Measurements from ENCODE around the gene CIRBP.
"Not testable (repeated sequence)": the region's sequence is repeated elsewhere in the genome, so short reads cannot be mapped to it uniquely, and the experiment has no call there.

Gene CIRBP

GRCh38 chr19:1245494-1246264 lies 23.5 kb upstream of the CIRBP start:
- Histone ChIP-seq H3K9me3 (ENCODE audit: control insufficient read depth, insufficient read depth, low read length) (no peaks in the 10 kb centered on the region), H3K4me1 (ENCODE audit: insufficient read depth, low read length) (peaks cover 6% of the 10 kb centered on the region; the same call in 1 of the 2 replicates), H3K36me3 (ENCODE audit: insufficient read depth, low read length) (no peaks in the 10 kb centered on the region), H3K9ac (ENCODE audit: low read depth, low read length) (no peak overlapping the region)

- not testable (repeated sequence) for H3K4me1 ChIP-seq (ENCODE audit: insufficient read depth, low read length); H3K36me3 ChIP-seq (ENCODE audit: insufficient read depth, low read length); H3K9me3 ChIP-seq (ENCODE audit: control insufficient read depth, insufficient read depth, low read length); H3K9ac ChIP-seq (ENCODE audit: low read depth, low read length)
These were observed 22.7 kb upstream of the CIRBP start for GRCh38 chr19:1246265-1247087.

- Histone ChIP-seq H3K36me3 (ENCODE audit: insufficient read depth, low read length) (peaks cover 4% of the 10 kb centered on the region; the same call in 1 of the 2 replicates), H3K4me1 (ENCODE audit: insufficient read depth, low read length) (peaks cover 6% of the 10 kb centered on the region; the same call in 1 of the 2 replicates), H3K9me3 (ENCODE audit: control insufficient read depth, insufficient read depth, low read length) (no peaks in the 10 kb centered on the region), H3K9ac (ENCODE audit: low read depth, low read length) (peak overlapping the region; percentile 50)
These were observed 21.4 kb upstream of the CIRBP start for GRCh38 chr19:1247748-1248138.

- peak within 1 kb of the TSS; percentile 86 for H3K9ac ChIP-seq (ENCODE audit: low read depth, low read length)
- peaks cover 4% of the 10 kb centered on the region; the same call in 1 of the 2 replicates for H3K36me3 ChIP-seq (ENCODE audit: insufficient read depth, low read length)
- no peaks in the 10 kb centered on the region for H3K9me3 ChIP-seq (ENCODE audit: control insufficient read depth, insufficient read depth, low read length)
- H3K4me1 ChIP-seq (ENCODE audit: insufficient read depth, low read length), result peaks cover 6% of the 10 kb centered on the region; the same call in 1 of the 2 replicates
These were observed 20.9 kb upstream of the CIRBP start, which contains the start of gene MIDN for GRCh38 chr19:1248139-1248785. Gene MIDN (plus strand): TSS chr19:1248583. CDS start chr19:1250297, 1,714 bp downstream.

GRCh38 chr19:1248786-1249297 lies 20.3 kb upstream of the CIRBP start:
- H3K9ac ChIP-seq (ENCODE audit: low read depth, low read length), result peak overlapping the region; percentile 86
- H3K4me1 ChIP-seq (ENCODE audit: insufficient read depth, low read length), result peaks cover 10% of the 10 kb centered on the region; the same call in 1 of the 2 replicates
- H3K9me3 ChIP-seq (ENCODE audit: control insufficient read depth, insufficient read depth, low read length), result no peaks in the 10 kb centered on the region
- H3K36me3 ChIP-seq (ENCODE audit: insufficient read depth, low read length), result peaks cover 10% of the 10 kb centered on the region

GRCh38 chr19:1249298-1249989 lies 19.7 kb upstream of the CIRBP start:
- H3K4me1 ChIP-seq (ENCODE audit: insufficient read depth, low read length), result peaks cover 10% of the 10 kb centered on the region; the same call in 1 of the 2 replicates
- H3K9me3 ChIP-seq (ENCODE audit: control insufficient read depth, insufficient read depth, low read length), result no peaks in the 10 kb centered on the region
- H3K36me3 ChIP-seq (ENCODE audit: insufficient read depth, low read length), result peaks cover 16% of the 10 kb centered on the region
- H3K9ac ChIP-seq (ENCODE audit: low read depth, low read length), result peak overlapping the region; percentile 90

GRCh38 chr19:1249990-1250436 lies 19.1 kb upstream of the CIRBP start:
- Histone ChIP-seq H3K9me3 (ENCODE audit: control insufficient read depth, insufficient read depth, low read length) (no peaks in the 10 kb centered on the region), H3K9ac (ENCODE audit: low read depth, low read length) (peak overlapping the region; percentile 90), H3K36me3 (ENCODE audit: insufficient read depth, low read length) (peaks cover 22% of the 10 kb centered on the region), H3K4me1 (ENCODE audit: insufficient read depth, low read length) (peaks cover 6% of the 10 kb centered on the region; the same call in 1 of the 2 replicates)

- Histone ChIP-seq H3K9me3 (ENCODE audit: control insufficient read depth, insufficient read depth, low read length) (no peaks in the 10 kb centered on the region), H3K4me1 (ENCODE audit: insufficient read depth, low read length) (peaks cover 6% of the 10 kb centered on the region; the same call in 1 of the 2 replicates), H3K36me3 (ENCODE audit: insufficient read depth, low read length) (peaks cover 27% of the 10 kb centered on the region), H3K9ac (ENCODE audit: low read depth, low read length) (peak overlapping the region; percentile 90)
These were observed 18.5 kb upstream of the CIRBP start for GRCh38 chr19:1250437-1251260.

GRCh38 chr19:1251330-1252220 lies 17.6 kb upstream of the CIRBP start:
- peaks cover 4% of the 10 kb centered on the region; the same call in 1 of the 2 replicates for H3K4me1 ChIP-seq (ENCODE audit: insufficient read depth, low read length)
- H3K9me3 ChIP-seq (ENCODE audit: control insufficient read depth, insufficient read depth, low read length), result no peaks in the 10 kb centered on the region
- H3K36me3 ChIP-seq (ENCODE audit: insufficient read depth, low read length), result peaks cover 31% of the 10 kb centered on the region
- peak overlapping the region; percentile 90 for H3K9ac ChIP-seq (ENCODE audit: low read depth, low read length)

GRCh38 chr19:1252221-1252820 lies 16.8 kb upstream of the CIRBP start:
- Histone ChIP-seq H3K9me3 (ENCODE audit: control insufficient read depth, insufficient read depth, low read length) (no peaks in the 10 kb centered on the region), H3K4me1 (ENCODE audit: insufficient read depth, low read length) (peaks cover 4% of the 10 kb centered on the region; the same call in 1 of the 2 replicates), H3K36me3 (ENCODE audit: insufficient read depth, low read length) (peaks cover 31% of the 10 kb centered on the region), H3K9ac (ENCODE audit: low read depth, low read length) (peak overlapping the region; percentile 90)

GRCh38 chr19:1252821-1253513 lies 16.2 kb upstream of the CIRBP start:
- Histone ChIP-seq H3K36me3 (ENCODE audit: insufficient read depth, low read length) (peaks cover 31% of the 10 kb centered on the region), H3K9me3 (ENCODE audit: control insufficient read depth, insufficient read depth, low read length) (no peaks in the 10 kb centered on the region), H3K9ac (ENCODE audit: low read depth, low read length) (peak overlapping the region; percentile 90; the same call in 1 of the 2 replicates), H3K4me1 (ENCODE audit: insufficient read depth, low read length) (peaks cover 4% of the 10 kb centered on the region; the same call in 1 of the 2 replicates)

Data from ES-I3 (cell line).